Measurements from ENCODE around the gene SSBP3.
A peak's percentile ranks its signal among the peaks of the same experiment; 100 is the strongest.

The SSBP3 gene

DNA sequence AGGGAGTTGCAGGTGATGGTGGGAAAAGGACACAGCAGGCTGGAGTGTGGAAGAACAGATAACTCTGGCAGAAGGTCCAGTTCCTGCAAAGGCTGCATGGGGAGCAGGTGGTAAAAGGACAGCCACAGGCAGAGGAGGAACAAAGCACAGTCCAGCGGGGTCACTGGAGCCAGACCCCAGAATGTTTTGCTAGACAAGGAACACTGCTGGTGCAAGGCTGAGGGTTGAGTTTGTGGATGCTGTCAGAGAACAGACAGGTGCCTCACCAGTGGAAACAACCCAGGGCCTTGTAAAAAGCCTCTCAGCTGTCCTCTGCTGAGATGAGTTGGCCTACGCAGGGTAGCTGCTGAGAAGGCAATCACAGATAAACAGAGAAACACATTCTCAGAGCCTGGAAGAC lies 101.7 kb downstream of the SSBP3 start:
- ChIA-PET CTCF (no interaction called here), POLR2A (no interaction called here)
- no peak for TF ChIP-seq FOXA1 (IDR thresholded peaks at IDR 0.05)
- DNase-seq (ENCODE audit: extremely low spot score), result no peak

DNA sequence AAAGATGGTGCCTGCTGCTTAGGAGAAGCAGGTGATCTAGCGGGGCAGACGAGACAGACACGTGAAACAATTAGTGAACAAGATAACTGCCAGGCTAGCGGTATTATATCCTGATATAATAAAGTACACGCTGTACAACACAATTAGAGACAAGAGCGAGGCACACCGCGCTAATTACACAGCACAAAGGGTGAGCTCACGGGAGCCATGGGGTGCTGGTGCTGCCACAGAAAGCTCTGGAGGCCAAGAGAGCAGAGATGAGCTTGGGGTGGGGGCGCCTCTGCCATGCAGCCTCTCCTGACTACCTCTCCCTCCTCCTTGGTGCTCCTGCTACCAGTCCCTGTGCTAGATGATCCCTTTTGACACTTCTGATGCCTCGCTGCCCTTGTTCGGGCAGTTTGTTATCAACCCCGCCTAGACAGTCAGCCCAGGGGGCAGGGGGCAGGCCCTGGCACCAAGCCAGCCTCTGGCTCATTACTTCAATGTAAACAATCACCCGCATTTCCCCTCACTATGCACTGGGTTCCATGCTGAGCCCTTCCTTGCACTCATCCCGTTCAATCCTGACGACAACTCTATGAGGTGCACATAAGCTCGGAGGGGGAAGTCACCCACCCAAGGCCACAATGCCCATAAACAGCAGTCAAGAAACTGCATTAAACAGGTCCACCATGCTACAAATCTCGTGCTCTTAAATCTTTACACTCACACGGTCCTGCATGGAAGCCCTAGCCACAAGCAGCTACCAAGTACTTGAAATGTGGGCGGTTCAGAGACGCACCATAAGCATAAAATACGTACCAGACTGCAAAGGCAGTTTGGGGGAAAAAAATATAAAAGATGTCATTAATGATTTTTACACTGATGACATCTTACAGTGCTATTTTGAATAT lies 103.0 kb downstream of the SSBP3 start:
- CTCF ChIA-PET, result interaction anchor here (0.6 to 0.9 kb wide), 2 partner anchors 8 to 186 kb away, joined by 3 to 5 read pairs; no protein-coding TSS in a partner anchor
- DNase-seq (ENCODE audit: extremely low spot score), result peak; percentile 67

DNA sequence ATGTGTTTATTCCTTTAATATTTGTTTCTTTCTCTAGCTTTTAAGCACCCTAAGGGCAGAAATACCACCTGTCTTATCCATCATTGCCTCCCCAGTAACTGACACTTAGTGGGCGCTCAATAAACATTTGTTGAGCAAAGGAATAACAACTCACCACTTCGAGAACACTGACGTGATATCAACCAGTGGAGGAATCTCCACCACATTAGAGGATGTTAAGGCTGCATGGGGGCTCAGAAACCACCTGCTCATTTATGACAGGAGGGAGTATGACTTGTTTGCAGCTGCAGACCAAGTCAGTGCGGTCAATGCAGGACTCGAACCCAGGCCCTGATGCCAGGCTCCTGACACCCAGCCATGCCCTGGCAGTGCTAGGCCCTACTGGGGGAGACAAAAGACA lies 103.6 kb downstream of the SSBP3 start:
- no peak for DNase-seq (ENCODE audit: extremely low spot score)
- ChIA-PET CTCF (no interaction called here), POLR2A (interaction anchor here (0.7 to 1.7 kb wide), 3 partner anchors 11 to 511 kb away, joined by 3 to 4 read pairs (median 3); partner anchors contain the start of genes CYB5RL and MRPL37)
- TF ChIP-seq CTBP1 (IDR thresholded peaks at IDR 0.05; ENCODE audit: borderline replicate concordance), result no peak

More for the DNA sequence above, 103.0 kb downstream of the SSBP3 start:
- POLR2A ChIA-PET, result interaction anchor here (0.8 to 1.7 kb wide), 2 partner anchors 103 to 510 kb away, joined by 3 to 4 read pairs; partner anchors contain the start of genes CYB5RL and MRPL37
- TF ChIP-seq FOXK2 (IDR thresholded peaks at IDR 0.05) (no peak), ELF4 (IDR thresholded peaks at IDR 0.05) (no peak), CTBP1 (IDR thresholded peaks at IDR 0.05; ENCODE audit: borderline replicate concordance) (no peak), LEF1 (IDR thresholded peaks at IDR 0.05; ENCODE audit: borderline replicate concordance) (no peak), SUZ12 (IDR thresholded peaks at IDR 0.05) (no peak), FOXM1 (IDR thresholded peaks at IDR 0.05; ENCODE audit: borderline replicate concordance) (no peak), FOXA1 (IDR thresholded peaks at IDR 0.05) (no peak), L3MBTL2 (conservative IDR thresholded peaks at IDR 0.05) (no peak), ZNF384 (IDR thresholded peaks at IDR 0.05) (no peak), SP1 (IDR thresholded peaks at IDR 0.05) (no peak), TARDBP (IDR thresholded peaks at IDR 0.05) (no peak), HDGF (IDR thresholded peaks at IDR 0.05; ENCODE audit: borderline replicate concordance) (no peak), ARNT (IDR thresholded peaks at IDR 0.05) (no peak), BHLHE40 (IDR thresholded peaks at IDR 0.05; ENCODE audit: borderline replicate concordance) (no peak), NFRKB (IDR thresholded peaks at IDR 0.05) (no peak)
- TF ChIP-seq, protein P1, sequence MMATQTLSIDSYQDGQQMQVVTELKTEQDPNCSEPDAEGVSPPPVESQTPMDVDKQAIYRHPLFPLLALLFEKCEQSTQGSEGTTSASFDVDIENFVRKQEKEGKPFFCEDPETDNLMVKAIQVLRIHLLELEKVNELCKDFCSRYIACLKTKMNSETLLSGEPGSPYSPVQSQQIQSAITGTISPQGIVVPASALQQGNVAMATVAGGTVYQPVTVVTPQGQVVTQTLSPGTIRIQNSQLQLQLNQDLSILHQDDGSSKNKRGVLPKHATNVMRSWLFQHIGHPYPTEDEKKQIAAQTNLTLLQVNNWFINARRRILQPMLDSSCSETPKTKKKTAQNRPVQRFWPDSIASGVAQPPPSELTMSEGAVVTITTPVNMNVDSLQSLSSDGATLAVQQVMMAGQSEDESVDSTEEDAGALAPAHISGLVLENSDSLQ (IDR thresholded peaks at IDR 0.05), result no peak

DNA sequence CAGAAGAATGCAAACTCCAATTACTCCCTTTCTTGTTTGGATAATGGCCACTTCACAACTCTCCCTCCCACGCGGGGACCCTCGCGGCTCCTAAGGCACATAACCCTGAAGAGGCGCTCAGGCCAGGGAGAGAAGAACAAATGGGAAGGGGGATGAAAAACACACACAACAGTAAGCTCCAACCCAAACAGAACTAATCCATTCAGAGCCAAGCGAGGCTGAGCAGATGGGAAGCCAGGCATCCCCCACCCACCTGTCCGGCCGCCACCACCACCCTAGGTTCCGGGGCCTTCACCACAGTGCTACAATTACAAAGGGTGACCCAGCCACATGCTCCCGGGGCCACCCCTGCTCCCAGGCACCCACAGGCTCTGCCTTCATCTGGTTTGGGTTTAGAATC lies 104.7 kb downstream of the SSBP3 start:
- ChIA-PET CTCF (no interaction called here), POLR2A (interaction anchor here (1.2 kb wide), 1 partner anchor 179 kb away, joined by 3 read pairs; no protein-coding TSS in a partner anchor)
- TF ChIP-seq LEF1 (IDR thresholded peaks at IDR 0.05; ENCODE audit: borderline replicate concordance) (no peak), SP1 (IDR thresholded peaks at IDR 0.05) (no peak), SUZ12 (IDR thresholded peaks at IDR 0.05) (no peak), BHLHE40 (IDR thresholded peaks at IDR 0.05; ENCODE audit: borderline replicate concordance) (no peak)
- no peak for DNase-seq (ENCODE audit: extremely low spot score)

DNA sequence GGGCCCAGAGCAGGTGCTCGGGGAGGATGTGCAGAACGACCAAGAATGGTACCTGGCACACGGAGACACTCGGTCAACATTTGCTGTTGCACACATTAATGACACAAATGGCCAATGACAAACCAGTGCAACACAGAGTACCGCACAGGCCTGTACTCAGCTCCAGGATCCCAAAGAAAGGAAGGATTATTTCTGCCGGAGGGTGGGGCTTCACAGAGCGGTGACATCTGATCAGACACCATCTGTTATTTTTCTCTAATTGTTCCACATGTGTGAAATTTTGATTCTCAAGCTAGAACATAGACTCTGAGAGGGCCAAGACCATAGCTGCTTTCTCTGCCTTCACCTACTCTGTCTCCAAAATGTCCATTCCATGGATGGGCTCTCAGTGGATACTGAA lies 105.8 kb downstream of the SSBP3 start:
- DNase-seq (ENCODE audit: extremely low spot score), result no peak
- TF ChIP-seq ZNF384 (IDR thresholded peaks at IDR 0.05), result no peak
- TF ChIP-seq ELF4 (IDR thresholded peaks at IDR 0.05), result no peak
- TF ChIP-seq CTBP1 (IDR thresholded peaks at IDR 0.05; ENCODE audit: borderline replicate concordance), result no peak
- TF ChIP-seq SP1 (IDR thresholded peaks at IDR 0.05), result no peak
- TF ChIP-seq FOXA1 (IDR thresholded peaks at IDR 0.05), result no peak
- no peak for TF ChIP-seq BHLHE40 (IDR thresholded peaks at IDR 0.05; ENCODE audit: borderline replicate concordance)
- no peak for TF ChIP-seq HDGF (IDR thresholded peaks at IDR 0.05; ENCODE audit: borderline replicate concordance)
- no peak for TF ChIP-seq L3MBTL2 (conservative IDR thresholded peaks at IDR 0.05)
- no peak for TF ChIP-seq FOXK2 (IDR thresholded peaks at IDR 0.05)
- no peak for TF ChIP-seq FOXM1 (IDR thresholded peaks at IDR 0.05; ENCODE audit: borderline replicate concordance)
- TF ChIP-seq, protein P1 (IDR thresholded peaks at IDR 0.05), result no peak
- TF ChIP-seq SUZ12 (IDR thresholded peaks at IDR 0.05), result no peak
- CTCF ChIA-PET, result interaction anchor here (0.7 kb wide), 1 partner anchor 481 kb away, joined by 3 read pairs; no protein-coding TSS in a partner anchor
- POLR2A ChIA-PET, result interaction anchor here (1.2 kb wide), 1 partner anchor 178 kb away, joined by 3 read pairs; no protein-coding TSS in a partner anchor

DNA sequence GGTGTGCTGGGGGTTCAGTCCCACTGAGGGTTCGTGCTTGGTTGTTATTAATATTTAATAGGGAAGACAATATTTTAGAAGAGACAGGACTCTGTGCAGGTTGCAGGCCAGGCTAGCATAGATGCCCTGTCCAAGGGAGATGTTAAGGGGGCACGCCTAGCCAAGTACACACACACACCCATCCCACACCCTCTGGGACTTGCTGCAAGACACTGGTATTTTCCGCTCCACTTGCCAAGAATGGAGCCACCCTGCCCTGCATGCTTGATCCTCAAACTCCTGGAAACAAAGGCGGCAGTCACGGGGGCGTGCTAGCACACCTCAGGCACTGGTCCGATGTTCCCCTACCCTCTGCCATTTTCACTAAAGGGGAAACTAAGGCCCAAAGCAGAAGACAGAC lies 107.2 kb downstream of the SSBP3 start:
- no peak for DNase-seq (ENCODE audit: extremely low spot score)
- ChIA-PET POLR2A (interaction anchor here (1.3 kb wide), 1 partner anchor 26 kb away, joined by 3 read pairs; no protein-coding TSS in a partner anchor), CTCF (no interaction called here)
- TF ChIP-seq CTBP1 (IDR thresholded peaks at IDR 0.05; ENCODE audit: borderline replicate concordance) (no peak), SUZ12 (IDR thresholded peaks at IDR 0.05) (no peak), TARDBP (IDR thresholded peaks at IDR 0.05) (no peak), ARNT (IDR thresholded peaks at IDR 0.05) (no peak), SP1 (IDR thresholded peaks at IDR 0.05) (no peak), HDGF (IDR thresholded peaks at IDR 0.05; ENCODE audit: borderline replicate concordance) (no peak), NFRKB (IDR thresholded peaks at IDR 0.05) (no peak), L3MBTL2 (conservative IDR thresholded peaks at IDR 0.05) (no peak), ZNF384 (IDR thresholded peaks at IDR 0.05) (no peak)

Data from HEK293T (cell line).